ENCODE data around the gene PNPLA7. TPM values are rescaled to one million over a fixed set of nuclear protein-coding genes. Genes with fewer than 3 reads are reported as not detected.
A peak's percentile ranks its signal among the peaks of the same experiment; 100 is the strongest.

The PNPLA7 gene
- total and polyA plus RNA-seq, 2 donors (not counting 1 experiment from before 2014, with no cell fraction given), result 18.7 to 29.9 TPM

GRCh38 chr9:137426018-137426681, 124.1 kb downstream of the PNPLA7 start:
- Mint-ChIP-seq H3K4me1 (peaks cover 20% of the 10 kb centered on the region), H3K9me3 (ENCODE audit: insufficient read depth) (no peaks in the 10 kb centered on the region), H3K27ac (no peak overlapping the region), H3K4me3 (no peak overlapping the region), H3K27me3 (no peaks in the 10 kb centered on the region)
- CTCF ChIA-PET, result interaction anchor here (1.0 kb wide), 1 partner anchor 99 kb away, joined by 4 read pairs; no protein-coding TSS in a partner anchor
- Histone ChIP-seq H3K36me3 (replicated peaks in 1 of 2; ENCODE audit: control extremely low read depth in 1 of 2, control insufficient read depth in 1 of 2, extremely low read depth in 1 of 2, insufficient read depth in 2 of 2, low read length in 1 of 2) (no peaks in the 10 kb centered on the region), H3K79me2 (ENCODE audit: control insufficient read depth, insufficient read depth, low read length) (no peaks in the 10 kb centered on the region), H3K4me1 (ENCODE audit: control insufficient read depth in 2 of 2, insufficient read depth in 2 of 2, low read length in 2 of 2) (peaks cover 35 to 44% of the 10 kb centered on the region in 2 donors), H3K4me3 (ENCODE audit: control extremely low read depth in 1 of 5, extremely low read depth in 1 of 5, insufficient read depth in 1 of 5, low read depth in 2 of 5, low read length in 4 of 5) (no peak overlapping the region), H3K27ac (ENCODE audit: low read length in 2 of 2) (no peak overlapping the region), H4K20me1 (ENCODE audit: control insufficient read depth, insufficient read depth, low read length, poor library complexity, severe bottlenecking) (no peaks in the 10 kb centered on the region), H3K9me3 (ENCODE audit: control extremely low read depth in 1 of 3, control insufficient read depth in 2 of 3, insufficient read depth in 1 of 3, low read length in 2 of 3) (peaks cover 0 to 10% (median 0%) of the 10 kb centered on the region in 3 donors), H3K4me2 (replicated peaks; ENCODE audit: low read depth, low read length, poor library complexity, severe bottlenecking) (no peak overlapping the region), H3K9ac (ENCODE audit: low read length) (no peak overlapping the region), H3K27me3 (replicated peaks in 1 of 4; ENCODE audit: control extremely low read depth in 1 of 4, control insufficient read depth in 3 of 4, insufficient read depth in 4 of 4, low read length in 3 of 4) (peaks cover 0 to 21% (median 6%) of the 10 kb centered on the region in 4 experiments), H2AFZ (ENCODE audit: insufficient read depth, low read depth, low read length, poor library complexity, severe bottlenecking) (no peak overlapping the region)
- no peak for DNase-seq
- no peak for ATAC-seq (ENCODE audit: low read depth)
- WGBS (ENCODE audit: insufficient coverage), result 94% methylated on average over 14 of the region's 18 CpGs
- intact Hi-C loops (cut with micrococcal nuclease), result no loop called here
- no peak for TF ChIP-seq EZH2 (IDR thresholded peaks at IDR 0.05; ENCODE audit: borderline replicate concordance, insufficient read depth, low read depth, low read length, poor library complexity, severe bottlenecking)
- POLR2A ChIA-PET, result no interaction called here

- H3K27ac Mint-ChIP-seq, result no peak overlapping the region
- ChIA-PET CTCF (interaction anchor here (0.9 to 3.4 kb wide), 11 partner anchors 11 to 1082 kb away, joined by 3 to 23 read pairs (median 4); partner anchors contain the start of genes NRARP and NSMF), POLR2A (interaction anchor here (0.6 to 3.1 kb wide), 9 partner anchors 18 to 581 kb away, joined by 3 to 13 read pairs (median 5); partner anchors contain the start of genes ENTPD8, MRPL41, NELFB and NRARP)
- Histone ChIP-seq H3K4me1 (ENCODE audit: control insufficient read depth in 2 of 2, insufficient read depth in 2 of 2, low read length in 2 of 2) (peaks cover 12 to 19% of the 10 kb centered on the region in 2 donors), H3K9me3 (ENCODE audit: control extremely low read depth in 1 of 3, control insufficient read depth in 2 of 3, insufficient read depth in 1 of 3, low read length in 2 of 3) (no peaks in the 10 kb centered on the region), H3K4me2 (replicated peaks; ENCODE audit: low read depth, low read length, poor library complexity, severe bottlenecking) (peak overlapping the region; percentile 87), H2AFZ (ENCODE audit: insufficient read depth, low read depth, low read length, poor library complexity, severe bottlenecking) (peak overlapping the region; percentile 85), H3K79me2 (ENCODE audit: control insufficient read depth, insufficient read depth, low read length) (peaks cover 8% of the 10 kb centered on the region), H3K9ac (ENCODE audit: low read length) (peak overlapping the region; percentile 68), H3K27me3 (replicated peaks in 1 of 4; ENCODE audit: control extremely low read depth in 1 of 4, control insufficient read depth in 3 of 4, insufficient read depth in 4 of 4, low read length in 3 of 4) (no peaks in the 10 kb centered on the region), H3K4me3 (ENCODE audit: control extremely low read depth in 1 of 5, extremely low read depth in 1 of 5, insufficient read depth in 1 of 5, low read depth in 2 of 5, low read length in 4 of 5) (peak overlapping the region in 3 of 5 experiments; percentile 43 to 67 (median 56)), H3K36me3 (replicated peaks in 1 of 2; ENCODE audit: control extremely low read depth in 1 of 2, control insufficient read depth in 1 of 2, extremely low read depth in 1 of 2, insufficient read depth in 2 of 2, low read length in 1 of 2) (no peaks in the 10 kb centered on the region), H3K27ac (ENCODE audit: low read length in 2 of 2) (peak overlapping the region in 1 of 2 donors; percentile 9), H4K20me1 (ENCODE audit: control insufficient read depth, insufficient read depth, low read length, poor library complexity, severe bottlenecking) (no peaks in the 10 kb centered on the region)
- WGBS (ENCODE audit: insufficient coverage), result 5% methylated on average over 76 of the region's 77 CpGs
- no peaks in the 10 kb centered on the region for H3K9me3 Mint-ChIP-seq (ENCODE audit: insufficient read depth)
- no peak for TF ChIP-seq EZH2 (IDR thresholded peaks at IDR 0.05; ENCODE audit: borderline replicate concordance, insufficient read depth, low read depth, low read length, poor library complexity, severe bottlenecking)
- TF ChIP-seq, protein P1, sequence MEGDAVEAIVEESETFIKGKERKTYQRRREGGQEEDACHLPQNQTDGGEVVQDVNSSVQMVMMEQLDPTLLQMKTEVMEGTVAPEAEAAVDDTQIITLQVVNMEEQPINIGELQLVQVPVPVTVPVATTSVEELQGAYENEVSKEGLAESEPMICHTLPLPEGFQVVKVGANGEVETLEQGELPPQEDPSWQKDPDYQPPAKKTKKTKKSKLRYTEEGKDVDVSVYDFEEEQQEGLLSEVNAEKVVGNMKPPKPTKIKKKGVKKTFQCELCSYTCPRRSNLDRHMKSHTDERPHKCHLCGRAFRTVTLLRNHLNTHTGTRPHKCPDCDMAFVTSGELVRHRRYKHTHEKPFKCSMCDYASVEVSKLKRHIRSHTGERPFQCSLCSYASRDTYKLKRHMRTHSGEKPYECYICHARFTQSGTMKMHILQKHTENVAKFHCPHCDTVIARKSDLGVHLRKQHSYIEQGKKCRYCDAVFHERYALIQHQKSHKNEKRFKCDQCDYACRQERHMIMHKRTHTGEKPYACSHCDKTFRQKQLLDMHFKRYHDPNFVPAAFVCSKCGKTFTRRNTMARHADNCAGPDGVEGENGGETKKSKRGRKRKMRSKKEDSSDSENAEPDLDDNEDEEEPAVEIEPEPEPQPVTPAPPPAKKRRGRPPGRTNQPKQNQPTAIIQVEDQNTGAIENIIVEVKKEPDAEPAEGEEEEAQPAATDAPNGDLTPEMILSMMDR (IDR thresholded peaks at IDR 0.05), result peak; percentile 9
- intact Hi-C loops (cut with micrococcal nuclease), result loop anchor here (1.0 to 5.0 kb wide), 7 partner anchors 18 to 127 kb away; partner anchors contain the start of genes ENTPD8, NRARP, NSMF and PNPLA7
- no peaks in the 10 kb centered on the region for H3K27me3 Mint-ChIP-seq
- DNase-seq (no peak), ATAC-seq (ENCODE audit: low read depth) (no peak)
- peak overlapping the region; percentile 68 for H3K4me3 Mint-ChIP-seq
- peaks cover 11% of the 10 kb centered on the region for H3K4me1 Mint-ChIP-seq
Measured at GRCh38 chr9:137423514-137424291, 126.5 kb downstream of the PNPLA7 start.

Data from B cell (primary cell).